ENCODE measurements around the gene KMT2C. TPM values are rescaled to one million over a fixed set of nuclear protein-coding genes. Genes with fewer than 3 reads are reported as not detected.
A peak's percentile ranks its signal among the peaks of the same experiment; 100 is the strongest.

KMT2C gene
- total RNA-seq, 1 donor from 2014 or later = 54.7 TPM

- no peak overlapping the region for H3K27ac Mint-ChIP-seq (ENCODE audit: unreplicated experiment)
- peaks cover 12% of the 10 kb centered on the region for H3K36me3 Mint-ChIP-seq (ENCODE audit: low read depth)
- H3K4me3 Mint-ChIP-seq = no peak overlapping the region
- no peaks in the 10 kb centered on the region for H3K27me3 Mint-ChIP-seq (ENCODE audit: low read depth)
- no peak for DNase-seq (ENCODE audit: low read depth, low spot score)
- no peaks in the 10 kb centered on the region for H3K4me1 Mint-ChIP-seq
- no peaks in the 10 kb centered on the region for H3K9me3 Mint-ChIP-seq
- TF ChIP-seq CTCF (conservative IDR thresholded peaks at IDR 0.05) = no peak
These were observed 332.7 kb downstream of the KMT2C start for GRCh38 chr7:152103066-152103465.

- Mint-ChIP-seq H3K9me3 (no peaks in the 10 kb centered on the region), H3K27ac (ENCODE audit: unreplicated experiment) (no peak overlapping the region), H3K27me3 (ENCODE audit: low read depth) (no peaks in the 10 kb centered on the region), H3K4me3 (no peak overlapping the region), H3K4me1 (peaks cover 8% of the 10 kb centered on the region), H3K36me3 (ENCODE audit: low read depth) (peaks cover 14% of the 10 kb centered on the region)
- TF ChIP-seq CTCF (conservative IDR thresholded peaks at IDR 0.05) = no peak
- no peak for DNase-seq (ENCODE audit: low read depth, low spot score)
These were observed 338.5 kb downstream of the KMT2C start for GRCh38 chr7:152097330-152097729.

- no peak overlapping the region for H3K27ac Mint-ChIP-seq (ENCODE audit: unreplicated experiment)
- H3K36me3 Mint-ChIP-seq (ENCODE audit: low read depth) = peaks cover 12% of the 10 kb centered on the region
- no peaks in the 10 kb centered on the region for H3K27me3 Mint-ChIP-seq (ENCODE audit: low read depth)
- no peak overlapping the region for H3K4me3 Mint-ChIP-seq
- TF ChIP-seq CTCF (conservative IDR thresholded peaks at IDR 0.05) = no peak
- DNase-seq (ENCODE audit: low read depth, low spot score) = no peak
- H3K4me1 Mint-ChIP-seq = peaks cover 12% of the 10 kb centered on the region
- H3K9me3 Mint-ChIP-seq = no peaks in the 10 kb centered on the region
These were observed 340.0 kb downstream of the KMT2C start for GRCh38 chr7:152095771-152096170.

- DNase-seq (ENCODE audit: low read depth, low spot score) = no peak
- Mint-ChIP-seq H3K27ac (ENCODE audit: unreplicated experiment) (peak overlapping the region; percentile 12), H3K9me3 (peaks cover 8% of the 10 kb centered on the region), H3K4me3 (no peak overlapping the region), H3K27me3 (ENCODE audit: low read depth) (no peaks in the 10 kb centered on the region), H3K36me3 (ENCODE audit: low read depth) (peaks cover 19% of the 10 kb centered on the region), H3K4me1 (peaks cover 12% of the 10 kb centered on the region)
- TF ChIP-seq CTCF (conservative IDR thresholded peaks at IDR 0.05) = no peak
These were observed 342.1 kb downstream of the KMT2C start for GRCh38 chr7:152093717-152094116.

GRCh38 chr7:152090747-152091146, 345.1 kb downstream of the KMT2C start:
- H3K27me3 Mint-ChIP-seq (ENCODE audit: low read depth) = no peaks in the 10 kb centered on the region

More at GRCh38 chr7:152090747-152091146, 345.1 kb downstream of the KMT2C start:
- no peak for TF ChIP-seq CTCF (conservative IDR thresholded peaks at IDR 0.05)
- peaks cover 12% of the 10 kb centered on the region for H3K4me1 Mint-ChIP-seq
- H3K9me3 Mint-ChIP-seq = peaks cover 12% of the 10 kb centered on the region
- no peak overlapping the region for H3K4me3 Mint-ChIP-seq
- no peak overlapping the region for H3K27ac Mint-ChIP-seq (ENCODE audit: unreplicated experiment)
- peaks cover 25% of the 10 kb centered on the region for H3K36me3 Mint-ChIP-seq (ENCODE audit: low read depth)
- DNase-seq (ENCODE audit: low read depth, low spot score) = no peak
